ENCODE results near the gene KCNQ5.
A peak's percentile ranks its signal among the peaks of the same experiment; 100 is the strongest.

The KCNQ5 gene

DNA sequence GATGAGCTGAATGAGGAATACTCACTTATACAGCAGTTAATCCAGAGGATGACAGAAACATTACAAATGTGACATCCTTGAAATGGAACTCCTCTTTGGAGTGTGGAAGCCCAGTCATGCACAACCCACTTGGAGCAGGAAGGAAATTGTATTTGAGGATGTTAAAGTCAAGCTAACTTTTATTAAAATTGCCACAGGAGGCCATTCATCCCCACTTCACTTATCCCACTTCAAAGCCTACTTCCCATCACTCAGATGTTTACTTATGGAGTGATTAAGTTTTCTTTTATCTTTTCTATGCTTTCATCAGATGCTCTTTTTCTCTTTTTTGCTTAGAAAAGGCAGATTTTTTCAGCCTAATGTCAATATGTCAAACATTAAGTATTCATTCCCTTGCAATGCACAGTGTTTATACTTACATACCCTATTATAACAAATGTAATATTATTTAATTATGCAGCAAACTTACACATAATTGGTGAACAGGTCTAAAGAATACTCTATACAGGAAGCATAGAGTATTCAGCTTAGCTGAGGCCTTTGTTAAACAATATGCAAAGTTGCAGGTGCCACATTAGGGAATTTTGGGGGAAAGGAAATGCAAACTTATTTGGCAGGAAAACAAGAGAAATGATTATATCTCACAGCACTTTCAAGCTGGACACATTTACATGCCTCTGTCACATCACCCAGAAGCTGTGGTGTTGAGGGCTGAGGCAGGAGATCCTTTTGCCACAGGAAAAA lies 454.5 kb downstream of the KCNQ5 start:
- DNase-seq: no peak

DNA sequence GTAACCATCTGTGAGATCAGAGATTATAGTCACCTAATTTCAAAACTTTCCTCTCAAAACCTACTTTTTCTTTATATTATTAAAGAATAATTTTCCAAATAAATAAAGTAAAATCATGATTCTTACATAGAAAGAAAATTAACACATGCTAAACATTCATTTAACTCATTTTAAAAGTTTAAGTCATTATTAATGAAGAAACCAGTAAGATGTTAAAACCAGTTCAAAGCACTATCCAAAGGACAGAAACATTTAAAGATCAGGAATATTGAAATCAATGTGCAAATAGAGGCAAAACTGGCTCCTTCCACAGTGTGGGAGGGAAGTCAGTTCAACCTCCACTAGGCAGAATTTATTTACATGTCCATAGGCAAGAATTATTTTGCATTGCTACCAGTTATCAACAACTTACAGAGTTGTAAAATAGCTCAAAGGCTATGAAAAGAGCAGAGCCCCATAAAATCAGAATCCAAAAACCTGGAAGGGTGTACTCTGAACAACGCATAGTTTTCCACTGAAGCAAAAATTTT lies 456.5 kb downstream of the KCNQ5 start:
- no peak for DNase-seq

GRCh38 chr6:73078908-73079610 lies 457.2 kb downstream of the KCNQ5 start:
- DNase-seq: no peak

- peak; percentile 86 for DNase-seq
Measured at GRCh38 chr6:73079611-73079955, 457.7 kb downstream of the KCNQ5 start.

DNA sequence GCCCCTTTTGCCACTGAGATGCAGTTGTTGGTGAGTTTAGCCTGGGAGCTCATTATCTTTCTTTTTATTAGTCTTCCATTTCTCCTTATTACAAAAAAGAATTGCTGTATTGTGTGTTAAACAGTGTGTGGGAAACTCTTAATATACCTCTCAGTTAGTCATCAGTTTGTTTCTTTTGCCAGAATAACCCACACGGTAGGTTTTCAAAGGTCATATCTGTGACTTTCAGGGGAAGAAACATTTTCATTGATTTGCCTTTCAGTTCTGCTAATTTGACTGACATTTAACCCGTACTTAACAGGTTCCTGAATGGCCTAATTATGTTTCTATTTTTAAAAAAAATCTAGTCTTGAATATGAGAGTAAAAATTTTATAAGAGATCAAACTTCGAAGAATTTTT lies 458.1 kb downstream of the KCNQ5 start:
- DNase-seq: peak; percentile 41

DNA sequence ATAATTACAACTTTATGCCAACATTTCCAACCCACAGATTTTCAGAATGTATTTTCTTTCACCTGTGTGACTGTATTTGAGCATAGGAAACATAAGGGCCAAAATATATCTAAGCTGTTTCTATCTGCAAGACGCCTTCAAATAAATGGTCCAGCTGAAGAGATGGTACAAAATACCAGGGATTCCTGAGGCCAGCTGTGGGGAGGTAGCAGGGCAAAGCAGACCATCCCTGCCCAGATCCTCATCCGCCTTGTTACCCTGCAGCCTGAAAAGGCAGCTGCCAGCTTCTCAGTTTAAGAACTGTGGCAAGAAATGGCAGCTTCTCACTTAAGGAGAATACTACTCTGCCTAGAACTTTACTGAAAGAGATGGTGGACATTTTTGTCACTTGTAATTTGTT lies 460.1 kb downstream of the KCNQ5 start:
- no peak for DNase-seq

- no peak for DNase-seq
Measured at GRCh38 chr6:73083886-73084285, 462.0 kb downstream of the KCNQ5 start.

DNA sequence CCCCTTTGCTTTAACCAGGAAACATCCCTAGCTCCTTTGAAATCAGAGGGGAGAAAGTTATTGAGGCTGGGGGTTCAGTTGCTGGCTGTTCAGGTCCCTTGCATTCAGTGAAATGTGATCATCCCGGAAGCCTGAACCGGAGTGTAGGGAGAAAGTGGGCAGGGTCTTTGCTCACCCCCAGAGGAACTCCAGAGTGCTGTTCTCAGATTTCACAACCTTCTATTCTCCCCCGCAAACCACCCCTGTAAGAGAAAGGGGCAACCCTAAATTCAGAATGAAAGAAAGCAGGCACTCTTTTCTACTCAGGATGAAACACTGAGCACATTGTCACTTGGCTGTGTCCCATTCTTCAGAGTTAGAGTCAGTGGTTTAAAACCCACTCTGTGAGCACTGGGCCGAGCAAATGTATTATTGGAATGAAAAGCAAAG lies 463.6 kb downstream of the KCNQ5 start:
- no peak for DNase-seq

DNA sequence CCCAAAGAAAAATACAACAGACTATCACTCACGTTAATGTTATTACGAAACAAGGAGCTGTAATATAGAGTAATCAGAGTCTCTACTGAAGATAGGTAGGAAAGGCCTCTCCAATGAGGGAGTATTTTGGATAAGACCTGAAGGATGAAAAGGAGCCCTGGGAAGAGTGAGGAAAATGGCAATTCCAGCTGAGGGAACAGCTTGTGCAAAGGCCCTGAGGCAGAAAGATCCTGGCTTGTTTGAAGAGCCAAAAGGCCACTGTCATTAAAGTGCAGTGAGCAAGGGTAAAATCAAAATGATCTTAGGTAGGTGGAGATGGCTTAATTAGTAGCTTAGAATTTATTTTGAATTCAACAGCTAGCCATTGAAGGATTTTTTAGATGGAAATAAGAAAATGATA lies 464.9 kb downstream of the KCNQ5 start:
- no peak for DNase-seq

DNA sequence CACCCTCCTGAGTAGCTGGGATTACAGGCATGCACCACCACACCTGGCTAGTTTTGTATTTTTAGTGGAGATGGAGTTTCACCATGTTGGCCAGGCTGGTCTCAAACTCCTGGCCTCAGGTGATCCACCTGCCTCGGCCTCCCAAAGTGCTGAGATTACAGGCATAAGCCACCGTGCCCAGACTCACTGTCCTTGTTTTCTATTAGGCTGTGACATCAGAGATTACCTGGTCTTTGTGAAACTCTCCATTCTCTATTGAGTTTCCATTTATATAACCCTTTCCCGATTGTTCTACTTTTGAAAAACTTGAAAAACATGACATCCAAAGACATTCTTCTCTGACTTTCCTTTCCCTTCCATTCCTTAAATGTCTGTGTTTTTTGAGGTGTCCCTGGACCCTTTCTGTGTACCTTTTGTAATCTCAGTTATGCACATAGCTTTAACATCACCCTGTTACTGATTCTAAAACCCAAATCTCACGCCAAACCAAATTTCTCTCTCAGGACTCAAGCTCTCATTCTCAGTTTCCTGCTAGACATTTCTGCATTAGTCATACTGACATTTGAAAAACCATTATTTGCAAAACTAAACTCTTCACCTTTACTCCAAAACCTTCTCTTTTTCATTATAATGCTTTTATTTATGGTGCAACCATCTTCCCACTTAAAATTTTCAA lies 466.4 kb downstream of the KCNQ5 start:
- no peak for DNase-seq

DNA sequence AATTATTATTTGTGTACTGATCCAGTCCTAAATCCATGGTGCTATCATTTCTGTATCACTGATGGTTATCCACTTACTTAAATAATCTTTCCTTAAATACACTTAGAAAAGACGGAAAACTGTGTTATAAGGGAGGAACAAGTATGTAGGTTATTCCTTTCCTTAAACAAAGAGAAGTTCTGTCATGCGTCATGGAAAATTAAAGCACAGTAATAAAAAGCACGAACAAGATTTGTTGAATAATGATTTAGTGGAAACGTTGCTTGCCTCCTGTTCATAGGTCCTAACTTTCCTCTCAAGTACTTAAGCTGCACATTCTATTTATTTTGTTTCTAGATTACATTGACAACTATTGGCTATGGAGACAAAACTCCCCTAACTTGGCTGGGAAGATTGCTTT lies 483.1 kb downstream of the KCNQ5 start:
- DNase-seq: no peak

- DNase-seq: no peak
Measured at GRCh38 chr6:73107016-73107415, 485.2 kb downstream of the KCNQ5 start.

DNA sequence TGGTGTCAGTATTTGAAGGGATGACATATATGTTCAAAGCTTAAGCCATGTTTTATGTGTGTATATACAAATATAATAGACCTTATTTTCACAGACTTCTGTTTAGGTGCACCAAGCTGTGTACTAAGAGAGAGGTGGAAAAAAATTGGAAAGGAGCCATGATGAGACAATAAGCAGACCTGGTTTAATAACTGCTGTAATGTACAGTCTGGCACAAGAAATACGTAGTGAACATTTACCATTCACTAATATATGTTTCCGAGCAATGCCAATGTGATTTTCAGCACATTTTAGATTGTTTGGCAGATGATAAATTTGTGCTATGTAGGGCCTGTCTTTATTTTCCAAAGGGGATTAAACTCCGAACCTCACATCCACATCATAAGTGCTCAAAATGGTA lies 487.1 kb downstream of the KCNQ5 start:
- DNase-seq: no peak

GRCh38 chr6:73109659-73110058 lies 487.8 kb downstream of the KCNQ5 start:
- no peak for DNase-seq

- DNase-seq: no peak
Measured at GRCh38 chr6:73116330-73116729, 494.5 kb downstream of the KCNQ5 start.

- peak; percentile 83 for DNase-seq
Measured at GRCh38 chr6:73121421-73121993, 499.6 kb downstream of the KCNQ5 start.

GRCh38 chr6:73123632-73124329 lies 501.9 kb downstream of the KCNQ5 start:
- no peak for DNase-seq

DNA sequence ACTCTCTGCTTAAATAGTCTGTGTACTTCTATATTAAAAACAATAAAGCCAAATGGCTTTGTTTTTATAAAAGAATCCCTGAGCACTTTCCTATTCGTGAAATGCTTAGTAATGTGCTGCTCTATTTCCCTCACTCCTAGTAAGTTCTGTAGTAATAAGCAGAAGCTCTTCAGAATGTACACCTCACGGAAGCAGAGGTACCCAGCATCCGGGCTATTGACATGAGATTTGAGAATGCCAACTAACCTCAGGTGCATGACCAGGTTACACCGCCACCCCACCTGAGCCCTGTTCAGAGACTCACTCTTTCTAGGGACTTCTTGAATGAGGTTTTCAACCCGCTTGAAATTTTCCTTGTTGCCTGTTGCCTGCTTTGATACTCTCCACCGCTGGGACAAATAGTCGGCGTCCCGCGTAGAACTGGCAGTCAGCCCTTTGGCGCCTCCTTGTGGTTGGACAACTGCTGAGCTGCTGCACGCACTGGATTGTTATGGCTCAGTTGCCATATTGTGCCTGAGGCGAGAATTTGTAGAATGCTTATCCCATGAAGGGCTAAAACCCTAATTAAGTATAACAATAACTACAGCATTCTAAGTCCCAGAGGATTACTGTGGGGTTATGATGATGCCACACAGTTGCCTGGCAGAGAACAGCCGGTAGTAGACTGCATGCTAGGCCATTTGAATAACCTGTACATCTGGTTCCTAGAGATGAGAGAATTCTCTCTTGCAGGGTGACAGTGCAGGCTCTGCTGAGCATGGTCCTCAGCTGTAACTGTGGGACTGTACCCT lies 508.0 kb downstream of the KCNQ5 start:
- peak; percentile 76 for DNase-seq

DNA sequence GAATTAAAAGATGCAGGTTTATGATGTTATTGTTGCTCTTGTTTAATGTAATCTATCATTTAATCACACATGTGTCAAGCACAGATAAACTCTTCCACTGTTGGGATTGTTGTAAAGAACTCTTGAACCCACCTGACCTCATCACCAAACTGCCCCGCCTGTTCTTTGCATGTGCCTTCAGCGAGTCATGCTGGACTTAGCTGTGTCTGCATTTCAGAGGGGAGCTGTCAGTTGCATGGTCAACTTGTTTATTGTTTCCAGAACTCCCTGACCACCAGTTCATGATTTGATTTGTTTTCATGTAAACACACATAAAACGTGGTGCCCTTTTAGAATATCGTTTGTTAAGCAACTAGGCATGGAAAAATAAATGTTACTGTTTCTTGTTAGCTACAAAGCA lies 509.8 kb downstream of the KCNQ5 start:
- DNase-seq: peak; percentile 35

DNA sequence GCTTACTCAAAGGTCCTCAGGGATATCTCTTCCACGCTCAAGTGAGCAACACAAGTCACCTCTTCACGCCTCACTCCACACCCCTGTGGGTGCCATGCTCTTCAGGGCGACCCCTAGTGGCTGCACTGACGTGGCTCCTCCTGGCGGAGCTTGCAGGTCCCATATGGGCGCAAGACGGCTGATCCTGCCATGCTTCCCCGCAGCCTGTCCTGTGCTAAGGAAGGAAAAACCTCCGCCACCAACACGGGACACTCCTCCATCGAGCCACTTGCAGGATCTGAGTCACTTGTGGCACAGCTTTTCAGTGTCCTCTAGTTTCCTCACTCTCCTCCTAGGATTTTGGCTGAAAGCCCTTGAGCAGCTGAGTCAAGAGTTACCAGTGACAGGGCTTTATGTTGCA lies 512.7 kb downstream of the KCNQ5 start:
- DNase-seq: no peak

- DNase-seq: no peak
Measured at GRCh38 chr6:73139681-73140383, 518.0 kb downstream of the KCNQ5 start.
